LNCaP clone FGC (cell line): Measurements from ENCODE around the gene CFAP65.

Experiments
- DNase-seq: peaks from one replicate; pipeline ENCODE4 v3.0.0-alpha.2; 2011; ENCODE audit warnings: low read depth
- H3K4me3 ChIP-seq: 2 replicates; pipeline ENCODE4 v1.5.1; 2011; ENCODE audit warnings: mild to moderate bottlenecking, low read depth, low read length, control low read depth
- CTCF ChIP-seq: IDR thresholded peaks from 2 replicates; pipeline ENCODE4 v1.5.1; 2012; ENCODE audit warnings: mild to moderate bottlenecking; ENCODE audit not compliant: control insufficient read depth, insufficient read depth; ENCODE audit errors: extremely low read depth

The CFAP65 gene

GRCh38 chr2:218992703-218993344 lies 48.5 kb downstream of the CFAP65 start:
- DNase-seq = no peak
- no peak for TF ChIP-seq CTCF
- no peak overlapping the region for H3K4me3 ChIP-seq

DNA sequence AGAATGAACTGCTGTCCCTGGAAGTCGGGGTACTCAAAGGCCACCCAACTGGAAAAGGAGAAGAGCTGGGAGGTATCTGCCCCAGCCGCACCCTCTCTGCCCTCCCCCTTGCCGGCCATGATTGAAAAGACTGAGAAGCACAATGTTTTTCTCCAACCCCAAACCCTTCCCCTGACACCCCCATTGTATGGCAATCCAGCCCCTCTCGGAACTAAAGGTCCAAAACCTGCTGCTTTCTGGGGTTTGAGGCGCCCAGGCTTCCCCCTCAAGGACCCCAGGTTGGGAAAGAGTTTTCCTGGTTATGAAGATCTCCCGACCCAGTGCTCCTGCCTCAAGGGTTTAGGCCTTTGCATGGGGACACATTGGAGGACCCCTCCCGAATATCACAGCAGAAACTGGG lies 49.1 kb downstream of the CFAP65 start:
- H3K4me3 ChIP-seq = no peak overlapping the region
- TF ChIP-seq CTCF = no peak
- DNase-seq = no peak

DNA sequence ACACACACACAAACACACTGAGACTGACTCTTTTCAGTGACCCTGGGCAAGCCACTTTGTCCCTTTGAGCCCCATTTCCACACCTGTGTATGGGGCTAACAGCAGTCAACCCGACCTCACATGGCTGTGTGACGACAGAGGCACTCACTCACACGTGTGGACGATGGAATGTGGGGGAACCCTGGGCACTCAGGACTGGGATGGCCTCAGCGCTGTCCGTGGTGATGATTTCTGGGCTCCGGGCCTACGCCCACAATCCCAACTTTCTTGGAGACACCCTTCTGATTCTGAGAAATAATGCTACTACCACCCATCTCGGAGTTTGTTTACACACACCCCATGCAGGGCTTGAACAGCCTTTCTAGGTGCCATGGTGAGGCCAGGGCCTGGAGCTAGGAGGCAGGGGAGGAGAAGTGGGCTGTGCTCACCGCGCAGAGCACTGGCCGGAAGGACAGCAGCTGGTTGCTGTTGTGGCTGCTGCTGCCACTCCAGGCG lies 49.6 kb downstream of the CFAP65 start:
- no peak for TF ChIP-seq CTCF
- no peak overlapping the region for H3K4me3 ChIP-seq
- no peak for DNase-seq

DNA sequence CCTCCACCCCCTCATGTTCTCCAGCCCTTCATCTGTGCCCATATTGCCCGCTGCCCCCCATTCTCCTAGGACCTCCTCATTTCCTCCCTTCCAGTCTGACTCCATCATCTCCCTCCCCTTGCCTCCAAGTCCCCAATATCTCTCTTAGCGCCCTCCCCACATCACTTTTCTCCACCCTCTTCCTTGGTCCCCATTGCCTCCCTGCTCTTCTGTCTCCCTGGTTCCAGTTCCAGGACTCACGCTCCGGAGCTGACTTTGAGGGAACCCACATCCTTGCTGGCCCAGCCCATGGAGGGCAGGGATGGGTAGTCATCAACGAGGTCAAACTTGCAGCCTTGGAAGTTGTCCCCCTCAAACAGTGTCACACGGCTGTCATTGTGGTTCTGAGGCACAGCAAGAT lies 50.7 kb downstream of the CFAP65 start:
- H3K4me3 ChIP-seq = no peak overlapping the region
- DNase-seq = no peak
- no peak for TF ChIP-seq CTCF

DNA sequence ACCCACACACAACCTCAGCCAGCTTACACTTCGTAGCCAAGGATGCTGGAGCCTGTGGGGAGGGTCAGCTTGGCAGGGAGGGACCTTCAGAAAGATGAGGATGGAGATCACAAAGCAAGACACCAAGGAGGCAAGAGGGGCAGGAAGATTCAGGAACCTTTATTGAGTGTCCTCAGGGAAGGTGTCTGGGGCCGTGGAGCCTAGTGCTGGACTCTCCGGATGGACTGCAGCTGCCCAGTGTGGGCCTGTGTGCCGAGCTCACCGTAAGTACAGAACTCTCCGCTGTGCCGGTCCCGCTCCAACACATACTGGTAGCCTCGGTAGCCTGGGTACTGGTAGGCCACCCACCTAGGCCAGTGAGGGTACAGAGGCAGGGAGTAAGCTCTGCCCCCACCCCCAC lies 51.3 kb downstream of the CFAP65 start:
- no peak for TF ChIP-seq CTCF
- no peak for DNase-seq
- no peak overlapping the region for H3K4me3 ChIP-seq

DNA sequence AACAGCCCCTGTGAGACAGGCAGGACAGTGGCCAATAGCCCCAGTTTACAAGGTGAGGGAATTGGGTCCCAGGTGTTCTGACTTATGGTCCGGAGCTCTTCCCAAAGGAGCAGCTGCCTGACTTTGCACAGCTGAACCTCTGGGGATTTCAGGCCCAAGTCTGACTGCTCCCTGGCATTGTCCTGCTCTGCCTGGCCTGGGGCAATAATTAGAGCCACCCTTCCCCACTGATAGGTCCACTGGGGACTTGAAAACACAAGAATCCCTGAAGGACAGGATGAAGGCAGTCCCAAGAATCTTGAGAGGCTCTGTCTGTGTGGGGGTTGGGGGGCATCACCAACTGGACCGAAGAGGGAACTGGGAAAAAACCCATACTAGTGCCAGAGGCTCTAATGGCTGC lies 52.7 kb downstream of the CFAP65 start:
- no peak for TF ChIP-seq CTCF
- no peak for DNase-seq
- no peak overlapping the region for H3K4me3 ChIP-seq

DNA sequence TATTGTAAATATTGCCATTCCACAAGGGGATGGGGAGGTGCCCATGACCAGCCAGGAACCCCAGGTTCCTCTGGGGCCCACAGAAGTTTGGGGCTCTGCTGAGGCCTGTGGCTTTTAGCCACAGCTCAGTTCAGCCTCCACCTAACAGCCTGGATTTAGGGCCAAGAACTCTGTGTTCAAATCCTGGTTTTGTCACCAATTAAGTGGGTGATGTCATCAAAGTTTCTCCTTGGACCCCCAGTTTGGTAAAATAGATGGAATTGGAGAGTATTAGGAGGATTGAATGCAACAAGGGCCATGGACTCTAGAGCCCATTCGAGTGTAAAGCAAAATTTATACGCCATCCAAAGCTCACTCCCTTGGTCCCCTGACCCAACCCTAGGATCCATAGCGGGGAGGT lies 53.2 kb downstream of the CFAP65 start:
- no peak for TF ChIP-seq CTCF
- no peak overlapping the region for H3K4me3 ChIP-seq
- no peak for DNase-seq
